Loucy (cell line): ENCODE measurements around the gene SOX8.

ENCODE experiments used
- CTCF ChIP-seq: fragments of 200-600 bp; sonication (generic); conservative IDR thresholded peaks from 2 replicates; pipeline ENCODE4 v1.5.1; 2014; ENCODE audit warnings: mild to moderate bottlenecking, antibody characterized with exemption, low read length
- EZH2phosphoT487 ChIP-seq: fragments of 200-600 bp; IDR thresholded peaks from 2 replicates; pipeline ENCODE4 v1.6.1; 2018; ENCODE audit warnings: antibody characterized with exemption, mild to moderate bottlenecking, moderate library complexity, borderline replicate concordance

- no peak for TF ChIP-seq CTCF
- TF ChIP-seq EZH2phosphoT487, result no peak
Observed at GRCh38 chr16:1010815-1011214, 29.2 kb downstream of the SOX8 start.
